Nephron progenitor cell (in vitro differentiated cells): ENCODE results near the gene OSBPL2.

ENCODE experiments used
- DNase-seq: peaks from one replicate; pipeline ENCODE4 v3.0.0; 2021
- H3K27ac Mint-ChIP-seq: 2 replicates; pipeline ENCODE4 v1.8.0; 2021; ENCODE audit warnings: mild to moderate bottlenecking, moderate library complexity, mixed read lengths
- H3K27me3 Mint-ChIP-seq: 2 replicates; pipeline ENCODE4 v1.8.0; 2021; ENCODE audit warnings: mild to moderate bottlenecking, low read depth, mixed read lengths; ENCODE audit not compliant: poor library complexity
- H3K36me3 Mint-ChIP-seq: 2 replicates; pipeline ENCODE4 v1.8.0; 2021; ENCODE audit warnings: low read depth, mixed read lengths
- H3K4me1 Mint-ChIP-seq: 2 replicates; pipeline ENCODE4 v1.8.0; 2021; ENCODE audit warnings: mixed read lengths
- H3K4me3 Mint-ChIP-seq: 2 replicates; pipeline ENCODE4 v1.8.0; 2021; ENCODE audit warnings: mild to moderate bottlenecking, moderate library complexity, mixed read lengths
- H3K9me3 Mint-ChIP-seq: 2 replicates; pipeline ENCODE4 v1.8.0; 2021; ENCODE audit warnings: mild to moderate bottlenecking, moderate library complexity, mixed read lengths
- CTCF ChIP-seq: fragments of 200-600 bp; sonication (generic); IDR thresholded peaks from 2 replicates; pipeline ENCODE4 v1.5.0; 2021; ENCODE audit warnings: antibody characterized with exemption

The OSBPL2 gene

GRCh38 chr20:62246872-62247652 is 8.7 kb downstream of the OSBPL2 start:
- Mint-ChIP-seq H3K9me3 (no peaks in the 10 kb centered on the region), H3K36me3 (peaks cover 1% of the 10 kb centered on the region), H3K4me3 (no peak overlapping the region), H3K4me1 (peaks cover 16% of the 10 kb centered on the region), H3K27me3 (peaks cover 3% of the 10 kb centered on the region), H3K27ac (peak overlapping the region; percentile 57)
- DNase-seq, result no peak
- TF ChIP-seq CTCF, result no peak

GRCh38 chr20:62248890-62249560 is 10.7 kb downstream of the OSBPL2 start:
- no peak overlapping the region for H3K27ac Mint-ChIP-seq
- H3K9me3 Mint-ChIP-seq, result no peaks in the 10 kb centered on the region
- DNase-seq, result no peak
- H3K27me3 Mint-ChIP-seq, result peaks cover 3% of the 10 kb centered on the region
- H3K4me1 Mint-ChIP-seq, result peaks cover 19% of the 10 kb centered on the region
- peaks cover 6% of the 10 kb centered on the region for H3K36me3 Mint-ChIP-seq
- TF ChIP-seq CTCF, result no peak
- H3K4me3 Mint-ChIP-seq, result no peak overlapping the region

- TF ChIP-seq CTCF, result no peak
- Mint-ChIP-seq H3K9me3 (no peaks in the 10 kb centered on the region), H3K36me3 (peaks cover 25% of the 10 kb centered on the region), H3K27me3 (peaks cover 3% of the 10 kb centered on the region), H3K27ac (no peak overlapping the region), H3K4me1 (peaks cover 23% of the 10 kb centered on the region), H3K4me3 (no peak overlapping the region)
- no peak for DNase-seq
These were observed 14.1 kb downstream of the OSBPL2 start for GRCh38 chr20:62252342-62252966.

GRCh38 chr20:62253398-62253797 is 15.1 kb downstream of the OSBPL2 start:
- peaks cover 22% of the 10 kb centered on the region for H3K4me1 Mint-ChIP-seq
- no peak overlapping the region for H3K4me3 Mint-ChIP-seq
- peaks cover 25% of the 10 kb centered on the region for H3K36me3 Mint-ChIP-seq
- H3K27ac Mint-ChIP-seq, result no peak overlapping the region
- DNase-seq, result no peak
- no peaks in the 10 kb centered on the region for H3K9me3 Mint-ChIP-seq
- no peak for TF ChIP-seq CTCF
- peaks cover 3% of the 10 kb centered on the region for H3K27me3 Mint-ChIP-seq

- DNase-seq, result no peak
- H3K4me1 Mint-ChIP-seq, result peaks cover 25% of the 10 kb centered on the region
- H3K36me3 Mint-ChIP-seq, result peaks cover 25% of the 10 kb centered on the region
- TF ChIP-seq CTCF, result no peak
- H3K27me3 Mint-ChIP-seq, result peaks cover 3% of the 10 kb centered on the region
- H3K27ac Mint-ChIP-seq, result peak overlapping the region; percentile 51
- H3K9me3 Mint-ChIP-seq, result no peaks in the 10 kb centered on the region
- H3K4me3 Mint-ChIP-seq, result no peak overlapping the region
These were observed 15.9 kb downstream of the OSBPL2 start for GRCh38 chr20:62254021-62254724.
